DMS79 treated with DMSO at 0.1 percent for 48 hours (cell line): ENCODE measurements around the gene PTPRH.

ENCODE experiments used
- DNase-seq: peaks from one replicate; lab custom pipeline; 2025; lab: John Stamatoyannopoulos, UW

Gene PTPRH, protein sequence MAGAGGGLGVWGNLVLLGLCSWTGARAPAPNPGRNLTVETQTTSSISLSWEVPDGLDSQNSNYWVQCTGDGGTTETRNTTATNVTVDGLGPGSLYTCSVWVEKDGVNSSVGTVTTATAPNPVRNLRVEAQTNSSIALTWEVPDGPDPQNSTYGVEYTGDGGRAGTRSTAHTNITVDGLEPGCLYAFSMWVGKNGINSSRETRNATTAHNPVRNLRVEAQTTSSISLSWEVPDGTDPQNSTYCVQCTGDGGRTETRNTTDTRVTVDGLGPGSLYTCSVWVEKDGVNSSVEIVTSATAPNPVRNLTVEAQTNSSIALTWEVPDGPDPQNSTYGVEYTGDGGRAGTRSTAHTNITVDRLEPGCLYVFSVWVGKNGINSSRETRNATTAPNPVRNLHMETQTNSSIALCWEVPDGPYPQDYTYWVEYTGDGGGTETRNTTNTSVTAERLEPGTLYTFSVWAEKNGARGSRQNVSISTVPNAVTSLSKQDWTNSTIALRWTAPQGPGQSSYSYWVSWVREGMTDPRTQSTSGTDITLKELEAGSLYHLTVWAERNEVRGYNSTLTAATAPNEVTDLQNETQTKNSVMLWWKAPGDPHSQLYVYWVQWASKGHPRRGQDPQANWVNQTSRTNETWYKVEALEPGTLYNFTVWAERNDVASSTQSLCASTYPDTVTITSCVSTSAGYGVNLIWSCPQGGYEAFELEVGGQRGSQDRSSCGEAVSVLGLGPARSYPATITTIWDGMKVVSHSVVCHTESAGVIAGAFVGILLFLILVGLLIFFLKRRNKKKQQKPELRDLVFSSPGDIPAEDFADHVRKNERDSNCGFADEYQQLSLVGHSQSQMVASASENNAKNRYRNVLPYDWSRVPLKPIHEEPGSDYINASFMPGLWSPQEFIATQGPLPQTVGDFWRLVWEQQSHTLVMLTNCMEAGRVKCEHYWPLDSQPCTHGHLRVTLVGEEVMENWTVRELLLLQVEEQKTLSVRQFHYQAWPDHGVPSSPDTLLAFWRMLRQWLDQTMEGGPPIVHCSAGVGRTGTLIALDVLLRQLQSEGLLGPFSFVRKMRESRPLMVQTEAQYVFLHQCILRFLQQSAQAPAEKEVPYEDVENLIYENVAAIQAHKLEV

DNA sequence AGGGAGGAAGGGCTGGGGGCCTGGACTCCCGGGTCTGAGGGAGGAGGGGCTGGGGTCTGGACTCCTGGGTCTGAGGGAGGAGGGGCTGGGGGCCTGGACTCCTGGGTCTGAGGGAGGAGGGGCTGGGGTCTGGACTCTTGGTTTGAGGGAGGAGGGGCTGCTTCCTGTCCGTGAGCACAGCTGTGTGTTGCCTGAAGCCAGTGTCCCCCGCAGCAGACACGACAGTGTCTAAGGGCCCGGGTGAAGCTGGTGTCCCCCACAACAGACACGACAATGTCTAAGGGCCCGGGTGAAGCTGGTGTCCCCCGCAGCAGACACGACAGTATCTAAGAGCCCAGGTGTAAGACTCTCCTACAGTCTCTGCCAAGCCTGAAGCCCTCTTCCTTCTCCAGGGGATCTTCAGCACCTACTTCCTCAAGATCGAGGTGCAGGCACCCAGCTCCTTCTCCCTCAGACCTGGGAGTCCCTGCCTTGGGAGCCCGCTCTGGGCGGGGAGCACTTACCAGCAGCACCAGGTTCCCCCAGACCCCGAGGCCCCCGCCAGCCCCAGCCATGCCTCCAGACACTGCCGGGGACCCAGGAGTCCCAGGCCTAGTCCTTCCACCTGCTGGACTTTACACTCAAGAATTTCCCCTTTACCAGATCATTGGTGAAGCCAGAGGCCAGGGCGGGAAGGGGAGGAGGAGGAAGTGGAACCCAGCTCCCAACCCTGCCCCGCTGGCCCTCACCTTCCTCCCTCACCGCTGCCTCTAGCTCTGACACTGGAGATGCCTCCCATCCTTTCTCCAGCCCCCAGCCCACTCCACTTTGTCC is at the start of gene PTPRH:
Gene PTPRH (minus strand): TSS at position 622 of the 813 bp plus-strand sequence. CDS start 68 bp downstream, at position 554.
- no peak for DNase-seq

DNA sequence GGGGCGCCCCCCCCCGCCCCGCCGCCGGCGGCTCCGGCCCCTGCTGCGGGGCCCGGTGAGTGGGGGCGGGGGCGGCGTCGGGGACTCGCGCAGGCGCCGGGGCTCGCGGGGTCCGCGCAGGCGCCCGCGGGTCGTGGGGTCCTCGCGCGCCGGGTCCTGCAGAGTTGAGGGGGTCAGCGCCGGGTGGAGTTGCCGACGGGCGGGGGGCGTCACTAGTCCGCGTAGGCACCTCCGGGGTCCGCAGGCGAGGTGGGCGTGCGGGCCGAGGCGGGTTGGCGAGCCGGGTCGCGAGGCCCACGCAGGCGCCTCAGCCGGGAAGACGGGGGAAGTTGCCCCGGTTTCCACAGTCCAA is 49.2 kb upstream of the PTPRH start:
- no peak for DNase-seq

DNA sequence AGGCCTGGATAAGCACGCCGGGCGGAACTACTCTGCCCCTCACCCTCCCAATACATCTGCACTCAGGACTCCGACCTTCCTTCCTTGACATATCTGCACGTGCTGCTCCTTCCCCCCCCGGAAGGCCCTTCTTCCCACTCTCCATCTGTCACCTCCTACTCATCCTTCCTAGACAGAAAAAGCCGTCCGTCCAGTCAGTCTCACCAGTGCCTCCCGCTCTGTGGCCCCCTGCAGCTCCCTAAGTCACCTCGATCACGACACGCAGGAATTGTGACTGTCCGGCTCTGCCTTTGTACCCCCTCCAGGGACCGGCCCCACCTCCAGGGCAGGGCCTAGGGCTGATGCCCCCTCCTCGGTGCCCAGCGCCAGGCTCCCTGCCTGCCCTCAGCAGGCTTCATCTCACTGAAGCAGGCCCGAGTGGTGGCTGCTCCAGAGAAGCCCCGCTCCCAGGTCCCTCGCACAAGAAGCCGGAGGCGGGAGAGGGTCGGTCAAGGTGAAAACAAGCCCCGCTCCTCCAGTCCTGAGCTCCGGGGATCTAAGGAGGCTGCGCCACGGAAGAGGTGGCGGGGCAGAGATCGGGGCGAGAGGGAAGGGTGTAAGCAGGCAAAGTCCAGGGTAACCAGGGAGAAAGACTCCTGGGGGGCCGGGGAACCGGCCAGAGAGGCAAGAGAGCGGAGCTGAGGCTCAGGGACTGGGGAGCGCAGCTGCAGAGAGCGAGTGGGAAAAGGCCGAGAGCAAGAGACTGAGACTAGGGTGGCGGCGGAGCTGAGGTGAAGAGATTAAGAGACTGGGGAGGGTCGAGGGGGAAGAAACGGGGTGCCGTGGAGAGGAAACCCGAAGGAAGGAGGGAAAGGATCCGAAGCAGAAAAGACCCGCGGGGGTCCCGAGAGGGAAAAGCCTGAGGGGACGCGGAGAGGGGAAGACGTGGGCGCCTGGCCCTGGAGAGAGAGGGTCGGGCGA is 48.4 kb upstream of the PTPRH start:
- no peak for DNase-seq

DNA sequence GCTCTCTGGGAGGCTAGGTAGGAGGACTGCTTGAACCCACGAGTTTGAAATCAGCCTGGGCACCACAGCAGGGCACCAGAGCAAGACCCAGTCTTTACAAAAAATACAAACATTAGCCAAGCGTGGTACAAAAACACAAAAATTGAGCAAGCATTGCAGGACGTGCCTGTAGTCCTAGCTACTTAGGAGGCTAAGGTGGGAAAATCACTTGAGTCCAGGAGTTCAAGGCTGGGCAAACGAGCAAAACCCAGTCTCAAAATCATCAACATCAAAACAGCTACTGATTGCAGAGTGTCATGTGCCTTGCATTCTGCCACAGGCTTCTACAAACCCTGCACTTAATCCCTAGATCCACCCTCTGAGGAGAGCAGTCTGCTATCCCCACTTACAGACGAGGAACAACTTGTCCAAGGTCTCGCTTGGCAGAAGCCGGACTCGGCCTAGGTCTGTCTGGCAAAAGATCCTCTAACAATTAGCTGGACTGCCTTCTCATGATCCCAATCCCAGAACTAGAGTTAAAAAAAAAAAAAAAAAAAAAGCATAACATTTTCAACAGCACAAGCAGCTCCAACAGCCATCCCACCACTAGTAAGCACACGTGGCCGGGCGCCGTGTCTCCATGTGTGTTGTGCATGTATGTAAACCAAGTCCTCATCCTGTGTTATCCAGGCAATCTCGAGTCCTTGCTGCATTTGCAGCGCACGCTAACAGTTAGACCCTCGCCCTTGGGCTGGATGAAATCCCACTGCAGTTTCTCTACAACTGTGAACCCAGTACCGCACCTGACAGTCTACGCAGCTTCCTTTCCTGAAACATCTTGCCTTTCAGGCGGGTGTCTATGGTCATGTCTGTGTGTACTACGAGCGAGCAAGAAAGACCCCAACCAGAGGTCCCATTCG is 47.5 kb upstream of the PTPRH start:
- no peak for DNase-seq

DNA sequence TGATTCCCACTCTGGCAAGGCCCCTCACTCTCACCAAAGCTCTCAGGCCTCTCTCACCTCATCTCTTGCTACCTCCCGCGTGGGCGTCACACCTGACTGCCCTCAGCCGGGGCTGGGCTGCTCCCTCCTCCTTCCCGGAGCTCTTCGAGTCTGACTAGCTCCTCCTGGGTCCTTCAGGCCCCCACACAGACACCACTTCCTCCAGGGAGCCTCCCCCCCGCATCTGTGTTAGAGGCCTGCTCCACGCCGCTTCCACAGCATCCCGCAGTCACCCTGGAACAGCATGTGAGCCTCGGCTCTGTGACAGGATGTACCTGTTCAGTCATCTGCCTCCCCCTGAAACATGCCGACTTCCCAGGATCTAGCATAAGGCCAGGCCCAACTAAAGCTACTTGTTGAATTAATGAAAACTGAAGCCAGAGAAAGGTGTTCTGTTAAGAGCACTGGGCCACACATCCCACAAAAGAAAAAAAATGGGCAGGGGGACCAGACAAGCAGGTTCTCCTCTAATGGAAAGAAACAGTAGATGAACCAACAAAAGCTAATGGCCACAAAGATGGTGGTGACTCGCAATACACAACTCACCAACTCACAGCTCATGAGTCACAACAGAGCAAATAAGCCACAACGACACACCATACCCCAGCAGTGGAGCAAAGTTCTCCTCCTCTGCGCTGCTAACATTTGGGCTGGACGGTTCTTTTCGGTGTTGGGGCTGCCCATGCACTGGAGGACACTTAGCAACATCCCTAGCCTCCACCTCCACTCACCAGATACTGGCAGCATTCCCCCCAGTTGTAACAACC is 46.5 kb upstream of the PTPRH start:
- peak; percentile 42 for DNase-seq

DNA sequence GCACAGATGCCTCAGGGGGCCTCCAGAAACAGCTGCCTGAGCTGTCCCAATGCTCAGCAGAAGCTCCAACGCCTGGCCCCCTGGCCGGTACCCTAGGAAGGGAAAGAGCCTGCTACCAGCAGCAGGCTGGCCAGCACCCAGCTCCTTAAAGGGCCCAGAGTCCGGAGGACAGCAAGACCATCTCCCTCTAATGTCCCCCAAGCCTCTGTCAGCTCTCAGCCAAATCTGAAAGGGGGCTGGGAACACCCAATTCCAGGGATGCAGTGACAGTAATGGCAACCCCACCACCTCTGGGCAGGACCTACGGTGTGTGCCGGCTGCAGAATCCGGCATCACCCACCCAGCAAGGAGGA is 45.3 kb upstream of the PTPRH start:
- DNase-seq: no peak

DNA sequence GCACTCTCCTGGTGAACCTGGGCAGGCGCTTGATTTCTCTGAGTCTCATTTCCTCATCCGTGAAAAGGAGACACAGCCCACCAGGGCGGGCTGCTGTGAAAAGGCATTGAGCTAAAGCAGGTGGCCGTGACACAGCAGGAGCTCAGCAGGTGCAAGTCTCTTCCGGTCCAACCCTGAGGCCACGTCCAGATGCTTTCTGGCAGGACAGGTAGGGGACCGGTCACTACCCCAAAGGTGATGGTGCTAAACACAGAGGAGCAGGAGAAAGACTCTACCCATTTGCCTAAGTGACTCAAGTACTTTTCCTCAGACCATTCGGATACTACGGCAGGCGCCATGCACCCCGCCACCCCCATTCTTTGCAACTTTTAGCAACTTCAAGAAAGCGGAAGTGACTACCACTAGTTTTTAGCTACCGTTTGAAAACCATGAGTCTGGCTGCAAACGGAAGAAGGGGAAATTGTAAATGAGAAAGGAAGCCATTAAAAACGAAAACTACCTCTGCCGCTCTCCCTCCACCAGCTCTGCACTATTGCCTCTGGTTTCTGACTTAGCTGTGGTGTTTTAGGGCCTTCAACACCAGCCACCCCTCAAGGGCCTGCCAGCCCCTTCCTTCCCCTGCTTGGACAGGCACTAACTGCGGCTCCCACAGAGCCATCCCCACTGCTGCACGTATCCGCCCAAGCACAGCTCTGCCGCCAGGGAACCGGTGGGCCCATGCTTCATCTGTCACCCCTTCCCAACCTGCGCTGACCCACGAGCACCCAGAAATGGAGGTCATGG is 44.7 kb upstream of the PTPRH start:
- DNase-seq: peak; percentile 55

DNA sequence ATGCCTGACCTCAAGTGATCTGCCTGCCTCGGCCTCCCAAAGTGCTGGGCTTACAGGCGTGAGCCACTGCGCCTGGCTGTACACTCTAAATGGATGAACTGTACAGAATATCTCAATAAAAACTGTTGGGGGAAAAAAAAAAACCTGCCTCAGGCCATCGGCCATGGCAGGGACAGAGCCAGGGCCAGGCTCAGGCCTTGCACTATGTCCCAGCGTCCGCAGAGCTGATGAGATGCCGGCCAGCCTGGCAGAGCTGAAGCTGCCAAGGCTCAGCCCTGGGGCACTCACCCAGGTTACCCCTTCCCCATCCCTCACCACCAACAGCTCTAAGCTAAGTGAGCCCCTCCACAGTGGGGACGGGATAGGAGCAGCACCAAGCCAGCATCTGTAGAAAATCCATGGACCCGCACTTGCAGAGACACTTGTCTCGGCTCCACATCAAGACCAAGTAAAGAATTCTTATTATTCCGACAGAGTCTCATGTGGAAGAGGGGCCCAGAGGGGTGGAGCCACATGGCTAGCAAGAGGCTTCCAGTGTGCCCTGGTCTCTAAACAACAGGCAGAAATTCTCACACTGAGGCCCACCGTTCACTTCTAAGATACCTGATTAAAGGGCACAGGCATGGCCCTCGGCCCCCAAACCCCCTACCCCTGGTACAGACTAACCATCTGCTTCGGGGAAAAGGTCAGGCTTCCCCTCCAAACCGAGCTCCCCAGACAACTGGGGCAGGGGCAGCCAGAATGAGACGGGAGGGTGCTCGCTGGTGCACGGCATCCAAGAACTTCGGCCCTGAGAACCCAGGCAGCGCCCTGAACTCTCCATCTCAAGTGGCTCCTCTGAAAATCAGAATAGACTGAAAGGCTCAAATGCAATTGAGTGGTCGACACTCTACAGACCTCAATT is 43.7 kb upstream of the PTPRH start:
- peak; percentile 34 for DNase-seq

DNA sequence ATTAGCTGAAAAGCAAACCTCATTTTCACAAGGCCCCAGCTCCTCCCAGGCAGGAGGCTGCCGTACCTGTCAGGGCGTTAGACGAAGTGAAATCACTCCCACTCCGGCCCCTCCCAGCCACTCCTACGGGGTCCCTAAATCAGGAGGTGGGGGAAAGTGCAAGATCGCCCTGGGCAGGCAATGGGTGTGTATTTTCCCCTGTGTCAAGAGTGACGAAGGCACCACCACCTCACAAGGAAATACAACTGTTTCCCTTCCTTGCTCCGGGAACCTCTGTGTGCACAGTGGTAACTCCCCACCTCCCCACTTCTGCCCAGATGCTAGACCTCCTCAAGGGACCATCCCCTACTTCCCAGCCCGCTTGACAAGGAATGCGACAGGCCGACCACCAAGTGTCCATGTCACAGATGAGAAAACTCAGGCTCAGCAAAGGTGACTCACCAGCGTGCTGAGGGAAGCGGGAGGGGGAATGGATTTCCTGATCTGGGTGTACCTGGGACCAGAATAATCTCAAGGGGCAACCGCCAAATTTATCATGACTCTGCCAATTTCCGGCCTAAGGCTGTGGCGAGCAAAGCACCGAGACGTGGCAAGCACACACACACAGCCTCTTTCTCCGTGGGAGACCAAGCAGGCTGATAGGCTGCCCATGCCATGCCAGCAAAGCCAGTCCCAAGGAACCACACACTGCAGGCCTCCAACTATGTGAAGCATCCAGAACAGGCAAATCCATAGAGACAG is 42.2 kb upstream of the PTPRH start:
- no peak for DNase-seq

DNA sequence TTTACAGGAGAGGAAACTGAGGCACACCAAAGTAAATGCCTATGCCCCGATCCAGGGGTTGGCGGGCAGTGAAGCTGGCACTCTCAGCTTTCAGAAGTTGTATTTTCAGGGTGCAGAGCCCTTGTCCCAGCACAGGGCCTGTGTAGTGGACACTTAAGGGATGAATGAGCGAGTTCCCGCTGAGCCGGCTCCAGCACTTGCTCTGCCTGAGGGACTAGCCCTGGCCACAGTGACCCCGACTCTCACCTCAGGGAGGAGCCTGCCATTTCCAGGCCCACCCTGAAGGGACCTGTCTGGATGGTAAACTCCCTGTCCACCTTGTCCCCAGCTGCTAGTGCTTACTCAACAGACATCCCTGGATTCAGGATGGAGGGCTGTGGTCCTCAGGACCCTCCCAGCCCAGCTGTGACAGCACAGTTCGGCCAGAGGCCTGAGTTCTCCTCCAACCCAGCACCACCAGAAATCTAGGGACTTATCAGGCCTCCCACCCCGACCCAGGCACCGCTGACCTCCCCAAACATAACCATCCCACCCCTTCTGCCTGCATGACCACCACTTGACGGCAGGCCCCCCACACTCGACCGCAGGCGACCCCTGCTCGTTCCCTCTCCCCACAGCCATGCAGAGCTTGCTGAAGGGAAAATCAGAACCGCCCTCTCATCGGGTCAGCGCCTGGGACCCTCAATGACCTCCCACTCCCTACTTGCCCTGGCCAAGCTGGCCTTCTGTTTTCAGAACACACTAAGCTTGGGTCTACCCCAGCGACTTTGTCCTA is 41.1 kb upstream of the PTPRH start:
- no peak for DNase-seq

DNA sequence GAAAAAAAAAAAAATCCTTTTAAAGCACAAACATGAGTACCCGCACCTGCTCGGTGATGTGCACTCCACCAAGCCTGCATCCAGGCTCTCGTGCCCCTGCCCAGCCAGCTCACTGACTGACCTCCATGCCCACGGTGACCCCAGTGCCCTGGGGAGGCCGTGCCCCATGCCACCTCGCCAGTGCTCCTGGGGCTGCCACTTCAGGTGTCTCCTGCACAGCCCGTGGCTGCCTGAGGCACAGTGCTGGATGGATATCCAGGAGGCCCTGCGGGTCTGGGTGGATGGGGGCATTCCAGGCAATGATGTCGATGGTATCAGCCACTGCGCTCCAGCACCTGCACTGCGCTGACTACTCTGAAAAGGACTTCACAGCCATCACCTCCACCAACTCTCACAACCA is 40.5 kb upstream of the PTPRH start:
- no peak for DNase-seq

DNA sequence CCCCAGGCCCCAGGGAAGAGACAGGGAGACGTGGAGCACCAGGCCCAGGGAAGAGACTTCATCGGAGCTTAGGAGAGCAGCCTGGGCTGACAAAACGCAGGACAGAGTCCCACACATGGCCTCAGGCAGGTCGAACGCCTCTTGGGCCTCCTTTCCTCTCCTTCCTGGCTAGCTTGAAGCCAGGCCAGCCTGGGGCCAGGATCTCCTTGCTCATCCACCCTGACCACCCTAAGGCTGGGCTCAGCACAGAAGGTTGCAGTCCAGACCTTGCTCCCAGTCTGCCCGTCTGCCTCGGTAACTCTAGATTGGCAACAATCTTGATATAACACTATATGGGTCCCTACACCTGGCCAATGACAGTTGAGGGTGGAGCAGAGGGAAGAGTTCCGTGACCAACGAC is 39.4 kb upstream of the PTPRH start:
- no peak for DNase-seq

DNA sequence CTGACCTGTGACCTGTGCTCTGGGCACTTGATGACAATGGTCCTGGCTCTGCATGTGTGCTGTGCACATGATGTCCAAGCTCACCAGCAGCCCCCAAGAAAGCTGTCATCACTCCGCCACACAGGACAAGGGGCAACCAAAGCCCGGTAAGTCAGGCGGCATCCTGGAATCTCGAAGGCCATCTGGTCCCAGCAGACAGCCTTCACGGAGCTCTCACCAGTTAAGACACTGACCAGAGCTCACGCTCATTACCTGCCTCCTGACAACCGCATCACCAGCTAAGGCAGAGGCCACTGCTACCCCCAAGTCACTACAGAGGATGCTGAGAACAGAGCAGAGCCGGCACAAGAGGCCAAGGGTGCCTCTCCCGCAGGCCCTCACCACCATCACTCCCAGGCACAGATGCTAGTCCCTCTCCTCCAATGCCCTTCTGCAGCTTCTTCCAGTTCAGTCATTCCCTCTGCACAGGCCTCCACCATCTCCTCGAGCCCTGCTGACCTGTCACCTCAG is 38.9 kb upstream of the PTPRH start:
- no peak for DNase-seq

DNA sequence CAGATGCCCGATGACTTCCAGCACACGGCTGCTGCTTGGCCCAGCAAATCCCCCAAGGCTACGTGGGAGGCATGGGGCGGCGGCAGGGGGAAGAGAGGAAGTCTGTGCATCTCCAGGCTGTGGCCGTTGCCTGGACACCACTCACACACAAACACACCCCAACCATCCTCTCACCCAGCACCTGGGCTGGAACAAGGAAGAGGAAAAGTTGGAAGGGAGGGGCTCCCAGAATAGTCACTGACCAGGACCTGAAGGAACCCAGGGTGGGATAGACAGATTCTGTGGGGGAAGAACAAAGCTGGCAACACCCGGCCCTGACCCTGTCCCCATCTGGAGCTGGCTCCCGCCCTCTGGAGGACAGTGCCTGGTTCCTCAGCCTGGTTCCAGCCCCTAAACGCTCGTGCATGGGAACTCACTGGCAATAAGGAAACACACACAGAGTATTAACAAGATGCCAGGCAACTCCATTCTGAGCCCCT is 38.4 kb upstream of the PTPRH start:
- no peak for DNase-seq
